VCaP (cell line): ENCODE results near the gene EPHA8.

Experiments used
- H3K27ac ChIP-seq: fragments of 450-650 bp; 2 replicates; pipeline ENCODE4 v1.5.1; 2017
- CTCF ChIP-seq: fragments of 450-650 bp; conservative IDR thresholded peaks from 2 replicates; pipeline ENCODE4 v1.5.1; 2017; ENCODE audit warnings: mild to moderate bottlenecking, moderate library complexity

Gene EPHA8

DNA sequence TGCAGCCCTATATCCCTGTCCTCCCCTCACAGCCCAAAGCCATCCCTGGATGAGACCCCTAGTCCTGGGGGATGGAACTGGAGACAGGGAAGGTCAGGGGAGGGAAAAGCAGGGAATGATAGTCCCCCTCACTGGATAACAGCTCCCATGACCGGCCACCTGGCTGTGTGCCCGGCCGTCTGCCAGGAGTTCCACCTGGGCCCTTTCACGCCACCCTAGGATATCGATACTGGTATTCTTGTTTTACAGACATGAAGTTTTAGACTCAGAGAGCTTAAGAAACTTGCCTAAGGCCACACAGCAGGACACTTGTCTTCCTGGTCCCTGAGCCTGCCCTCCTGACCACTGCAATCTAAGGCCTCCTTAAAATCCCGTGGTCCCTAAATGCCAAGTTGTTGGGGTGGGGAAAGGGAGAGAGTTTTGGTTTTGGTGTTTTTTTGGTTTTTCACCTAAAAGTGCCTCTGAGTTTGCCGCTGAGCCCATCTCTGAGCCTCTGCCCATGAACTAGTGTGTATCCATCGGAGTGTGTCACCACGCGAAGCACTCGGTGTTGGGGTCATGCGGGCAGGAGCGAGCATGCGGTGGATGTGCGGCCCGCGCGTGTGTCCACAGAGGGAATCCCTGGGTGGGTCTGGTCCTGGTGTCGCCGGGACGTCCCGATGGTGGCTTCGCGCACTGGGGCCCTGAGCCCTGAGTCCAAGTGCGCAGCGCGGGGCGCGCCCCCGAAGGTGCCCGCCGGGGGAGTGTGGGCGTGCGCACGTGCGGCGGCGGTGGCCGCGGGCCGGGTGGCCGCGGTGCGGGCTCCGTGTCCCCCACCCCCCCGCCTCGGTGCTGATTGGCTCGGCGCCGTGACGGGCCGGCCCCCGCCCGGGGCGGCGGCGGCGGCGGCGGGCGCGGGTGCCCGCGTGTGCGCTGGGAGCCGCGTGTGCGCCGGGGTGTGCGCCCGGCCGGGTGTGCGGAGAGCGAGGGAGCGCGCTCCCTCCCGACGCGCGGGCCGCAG lies at the start of gene EPHA8:
Gene EPHA8, plus strand, starts transcription at position 906 of the 1,000 bp plus-strand sequence. CDS start 147 bp downstream, outside the sequence.
- no peak for TF ChIP-seq CTCF
- peak within 1 kb of the TSS; percentile 54; the same call in 1 of the 2 replicates for H3K27ac ChIP-seq

- TF ChIP-seq CTCF, result no peak
- no peak overlapping the region for H3K27ac ChIP-seq
Measured at GRCh38 chr1:22516906-22517571, 46.2 kb upstream of the EPHA8 start.

DNA sequence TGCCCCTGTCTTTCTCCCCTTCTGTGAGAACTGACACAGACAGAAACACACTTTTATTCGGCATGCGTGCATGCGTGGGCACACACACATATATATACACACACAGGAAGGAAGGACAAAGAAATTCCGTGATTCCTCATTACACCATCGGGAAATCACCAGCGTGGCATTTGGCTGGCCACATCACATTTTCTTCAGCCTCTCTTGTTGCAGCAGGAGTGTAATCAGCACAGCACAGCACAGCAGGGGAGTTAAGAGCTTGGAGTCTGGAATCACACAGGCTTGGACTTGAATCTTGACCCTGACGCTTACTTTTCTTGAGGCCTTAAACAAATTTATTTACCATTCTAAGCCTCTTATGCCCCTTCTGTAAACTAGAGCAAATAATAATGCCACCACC lies 45.3 kb upstream of the EPHA8 start:
- H3K27ac ChIP-seq, result no peak overlapping the region
- no peak for TF ChIP-seq CTCF

GRCh38 chr1:22518379-22518778 lies 44.9 kb upstream of the EPHA8 start:
- no peak overlapping the region for H3K27ac ChIP-seq
- TF ChIP-seq CTCF, result no peak

DNA sequence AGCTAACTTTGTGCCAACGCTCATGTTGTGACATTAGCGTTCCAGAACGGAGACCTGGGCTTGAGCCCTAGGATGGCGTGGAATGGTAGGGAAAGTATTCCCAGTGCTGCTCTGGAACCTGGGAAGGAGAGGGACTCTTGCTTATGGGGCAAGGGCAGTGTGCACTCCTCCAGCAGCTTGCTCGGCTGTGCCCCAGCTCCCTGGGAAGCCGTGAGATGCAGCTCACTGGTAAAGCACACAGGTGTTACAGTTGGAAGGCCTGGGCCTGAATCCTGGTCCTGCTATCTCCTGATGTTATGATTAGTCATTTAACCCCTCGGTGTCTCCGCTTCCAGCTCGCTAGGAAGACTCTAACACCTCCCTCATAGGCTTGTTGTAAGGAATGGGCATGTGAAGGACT lies 42.4 kb upstream of the EPHA8 start:
- no peak for TF ChIP-seq CTCF
- no peak overlapping the region for H3K27ac ChIP-seq

DNA sequence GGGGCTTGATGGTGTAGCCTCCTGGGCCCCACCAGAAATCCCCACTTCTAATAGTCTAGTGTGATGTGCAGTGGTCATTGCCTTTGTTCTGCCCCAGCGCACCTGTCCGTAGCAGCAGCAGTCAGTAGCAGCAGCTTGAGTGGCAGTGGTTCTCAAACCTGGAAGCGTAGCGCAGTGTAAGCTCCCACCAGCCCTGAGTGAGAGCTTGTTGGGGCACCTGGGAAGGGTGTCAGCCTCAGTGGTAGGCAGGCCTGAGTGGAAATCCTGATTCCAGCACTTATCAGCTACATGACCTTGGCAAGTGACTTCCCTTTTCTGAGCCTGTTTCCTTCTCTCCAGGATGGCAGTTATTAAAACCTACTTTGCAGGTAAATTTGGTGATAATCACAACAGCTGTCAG lies 41.6 kb upstream of the EPHA8 start:
- no peak for TF ChIP-seq CTCF
- no peak overlapping the region for H3K27ac ChIP-seq

DNA sequence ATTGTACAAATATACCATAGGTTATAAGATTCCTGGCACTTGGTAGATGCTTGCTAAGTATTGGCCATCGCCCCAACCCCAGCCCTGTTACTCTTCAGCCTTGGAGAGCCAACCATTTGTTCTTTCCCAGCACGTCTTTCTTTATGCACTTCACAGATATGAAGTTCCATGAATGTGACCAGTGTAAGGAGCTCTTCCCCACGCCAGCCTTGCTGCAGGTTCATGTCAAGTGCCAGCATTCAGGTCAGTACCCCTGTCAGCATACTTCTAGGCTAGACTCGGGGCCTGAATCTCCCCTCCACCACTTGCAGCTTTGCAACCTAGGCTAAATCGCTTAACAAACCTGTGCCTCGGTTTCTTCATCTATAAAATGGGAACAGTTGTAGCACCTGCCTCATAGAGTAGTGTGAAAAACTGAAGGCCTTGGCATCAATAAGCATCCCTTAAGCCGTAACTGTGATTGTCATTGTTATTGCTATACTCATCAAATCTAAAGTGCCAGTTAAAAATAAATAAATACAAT lies 41.0 kb upstream of the EPHA8 start:
- no peak for TF ChIP-seq CTCF
- no peak overlapping the region for H3K27ac ChIP-seq
